Colonic mucosa (tissue), 4 donors: ENCODE results near the gene GP1BA. TPM values are rescaled to one million over a fixed set of nuclear protein-coding genes. Genes with fewer than 3 reads are reported as not detected.

Experiments used
- DNase-seq: peaks from one replicate; pipeline ENCODE4 v3.0.0-alpha.2; 2020
- H3K27ac ChIP-seq: fragments of 200-600 bp; one replicate; pipeline ENCODE4 v1.8.0; 2021
- H3K27me3 ChIP-seq: fragments of 200-600 bp; one replicate; pipeline ENCODE4 v1.8.0; 2021
- H3K36me3 ChIP-seq: fragments of 200-600 bp; one replicate; pipeline ENCODE4 v1.8.0; 2021
- H3K4me1 ChIP-seq: fragments of 200-600 bp; one replicate; pipeline ENCODE4 v1.8.0; 2021; ENCODE audit warnings: mild to moderate bottlenecking
- H3K4me3 ChIP-seq: fragments of 200-600 bp; one replicate; pipeline ENCODE4 v1.8.0; 2021
- H3K9ac ChIP-seq, 2 donors: one replicate each; pipeline ENCODE4 v1.7.0; 2013; ENCODE audit warnings: control low read depth in 2 of 2, low read depth in 2 of 2, low read length in 2 of 2
- H3K9me3 ChIP-seq: fragments of 200-600 bp; one replicate; pipeline ENCODE4 v1.8.0; 2021
- intact Hi-C: fragments of 100-400 bp; cut with DNase I; formaldehyde crosslinking; loops from one replicate; pipeline ENCODE4 v1.14.1; 2022
- total RNA-seq, 2 donors: library from RNA; stranded (reverse); fragmentation: NEBNext Ultra II Directional in 1 of 2; extraction: Animal tissue kit (Norgen Biotek cat#: 25700) in 1 of 2; gene quantifications; one replicate each; pipeline ENCODE4 v1.2.1, GENCODE V29; 2021
- TF ChIP-seq, protein P1 (sequence below): fragments of 200-600 bp; IDR thresholded peaks from one replicate; pipeline ENCODE4 v1.8.0; 2022; ENCODE audit warnings: antibody characterized with exemption, mild to moderate bottlenecking
- donor health status: healthy.
- donor health status: DM: no; HTN: no; CAD: no.
- donor health status: DM: no; HTN: no; CAD: no.

GP1BA gene
- total RNA-seq, 2 donors from 2014 or later = not detected

DNA sequence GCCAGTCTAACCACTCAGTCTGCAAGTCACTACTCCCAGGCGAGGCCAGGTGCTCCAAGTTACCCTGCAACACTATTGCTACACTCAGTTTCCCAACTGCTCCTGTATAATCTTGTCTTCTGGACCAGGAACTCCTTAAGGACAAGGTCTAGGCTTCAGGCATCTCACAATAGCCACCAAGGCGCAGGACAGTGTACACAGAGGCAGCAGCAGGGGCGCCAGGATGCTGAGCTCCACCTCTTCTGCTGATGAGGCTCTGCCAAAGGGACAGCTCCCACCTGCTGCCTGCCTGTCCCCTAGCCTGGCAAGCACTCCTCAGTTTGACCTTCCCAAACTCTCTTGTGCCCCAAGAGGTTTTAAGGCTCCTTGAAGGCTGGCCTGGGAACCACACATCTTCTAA is 4.4 kb downstream of the GP1BA start:
- TF ChIP-seq, protein P1, sequence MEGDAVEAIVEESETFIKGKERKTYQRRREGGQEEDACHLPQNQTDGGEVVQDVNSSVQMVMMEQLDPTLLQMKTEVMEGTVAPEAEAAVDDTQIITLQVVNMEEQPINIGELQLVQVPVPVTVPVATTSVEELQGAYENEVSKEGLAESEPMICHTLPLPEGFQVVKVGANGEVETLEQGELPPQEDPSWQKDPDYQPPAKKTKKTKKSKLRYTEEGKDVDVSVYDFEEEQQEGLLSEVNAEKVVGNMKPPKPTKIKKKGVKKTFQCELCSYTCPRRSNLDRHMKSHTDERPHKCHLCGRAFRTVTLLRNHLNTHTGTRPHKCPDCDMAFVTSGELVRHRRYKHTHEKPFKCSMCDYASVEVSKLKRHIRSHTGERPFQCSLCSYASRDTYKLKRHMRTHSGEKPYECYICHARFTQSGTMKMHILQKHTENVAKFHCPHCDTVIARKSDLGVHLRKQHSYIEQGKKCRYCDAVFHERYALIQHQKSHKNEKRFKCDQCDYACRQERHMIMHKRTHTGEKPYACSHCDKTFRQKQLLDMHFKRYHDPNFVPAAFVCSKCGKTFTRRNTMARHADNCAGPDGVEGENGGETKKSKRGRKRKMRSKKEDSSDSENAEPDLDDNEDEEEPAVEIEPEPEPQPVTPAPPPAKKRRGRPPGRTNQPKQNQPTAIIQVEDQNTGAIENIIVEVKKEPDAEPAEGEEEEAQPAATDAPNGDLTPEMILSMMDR = no peak
- no peak overlapping the region for H3K4me3 ChIP-seq
- no peak for DNase-seq
- H3K27ac ChIP-seq = no peak overlapping the region
- intact Hi-C loops = loop anchor here (5.0 kb wide), 1 partner anchor 61 kb away; the partner anchor contains the start of genes INCA1 and KIF1C
- peaks cover 9% of the 10 kb centered on the region for H3K36me3 ChIP-seq
- H3K9me3 ChIP-seq = no peaks in the 10 kb centered on the region
- no peaks in the 10 kb centered on the region for H3K27me3 ChIP-seq
- H3K4me1 ChIP-seq = peaks cover 10% of the 10 kb centered on the region
- no peak overlapping the region for H3K9ac ChIP-seq

DNA sequence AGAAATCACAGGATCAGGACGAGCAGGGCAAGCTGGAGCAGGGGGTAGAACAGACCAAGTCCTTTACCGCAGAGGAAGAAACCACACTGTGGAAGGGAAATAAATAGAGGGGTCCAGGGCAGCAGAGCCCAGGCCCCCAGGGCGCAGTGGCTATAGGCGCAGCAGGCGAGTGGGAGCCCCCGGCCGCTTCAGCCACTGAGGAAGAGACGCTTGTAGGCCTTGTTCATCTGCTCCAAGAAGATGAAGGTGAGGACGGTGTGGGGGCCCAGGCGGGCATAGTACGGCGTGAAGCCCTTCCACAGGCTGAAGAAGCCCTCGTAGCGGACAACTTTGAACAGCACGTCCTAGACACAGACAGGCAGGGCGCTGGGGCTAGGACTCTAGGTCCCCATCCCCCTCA is 5.5 kb downstream of the GP1BA start:
- TF ChIP-seq, protein P1 = no peak
- H3K27me3 ChIP-seq = no peaks in the 10 kb centered on the region
- no peak overlapping the region for H3K9ac ChIP-seq
- DNase-seq = no peak
- H3K27ac ChIP-seq = no peak overlapping the region
- no peak overlapping the region for H3K4me3 ChIP-seq
- H3K4me1 ChIP-seq = peaks cover 11% of the 10 kb centered on the region
- peaks cover 9% of the 10 kb centered on the region for H3K36me3 ChIP-seq
- intact Hi-C loops = loop anchor here (5.0 kb wide), 1 partner anchor 60 kb away; the partner anchor contains the start of genes INCA1 and KIF1C
- no peaks in the 10 kb centered on the region for H3K9me3 ChIP-seq

DNA sequence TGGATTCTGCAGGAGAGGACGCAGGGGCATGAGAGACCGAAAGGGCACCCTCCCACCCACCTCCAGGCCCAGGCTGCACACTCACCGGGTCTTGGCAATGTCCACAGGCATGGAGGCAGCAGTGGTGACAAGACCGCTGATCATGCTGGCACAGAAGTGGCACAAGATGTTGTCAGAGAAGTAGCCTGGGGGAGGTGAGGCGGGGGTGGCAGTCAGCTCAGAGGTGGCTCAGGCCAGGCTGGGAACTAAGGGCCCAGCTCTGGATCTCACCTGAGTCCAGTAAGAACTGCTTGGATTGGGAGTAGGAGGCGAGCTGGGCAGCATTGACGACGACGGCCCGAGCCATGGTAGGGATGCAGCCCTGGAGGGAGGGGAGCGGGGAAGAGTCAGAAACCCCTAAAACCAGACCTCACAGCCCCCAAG is 6.0 kb downstream of the GP1BA start:
- Histone ChIP-seq H3K27me3 (no peaks in the 10 kb centered on the region), H3K27ac (no peak overlapping the region), H3K9ac (peak overlapping the region in 1 of 2 donors; percentile 99), H3K9me3 (no peaks in the 10 kb centered on the region), H3K4me1 (peaks cover 11% of the 10 kb centered on the region), H3K36me3 (peaks cover 9% of the 10 kb centered on the region), H3K4me3 (no peak overlapping the region)
- intact Hi-C loops = loop anchor here (5.0 kb wide), 1 partner anchor 59 kb away; the partner anchor contains the start of genes INCA1 and KIF1C
- no peak for DNase-seq
- TF ChIP-seq, protein P1 = no peak

DNA sequence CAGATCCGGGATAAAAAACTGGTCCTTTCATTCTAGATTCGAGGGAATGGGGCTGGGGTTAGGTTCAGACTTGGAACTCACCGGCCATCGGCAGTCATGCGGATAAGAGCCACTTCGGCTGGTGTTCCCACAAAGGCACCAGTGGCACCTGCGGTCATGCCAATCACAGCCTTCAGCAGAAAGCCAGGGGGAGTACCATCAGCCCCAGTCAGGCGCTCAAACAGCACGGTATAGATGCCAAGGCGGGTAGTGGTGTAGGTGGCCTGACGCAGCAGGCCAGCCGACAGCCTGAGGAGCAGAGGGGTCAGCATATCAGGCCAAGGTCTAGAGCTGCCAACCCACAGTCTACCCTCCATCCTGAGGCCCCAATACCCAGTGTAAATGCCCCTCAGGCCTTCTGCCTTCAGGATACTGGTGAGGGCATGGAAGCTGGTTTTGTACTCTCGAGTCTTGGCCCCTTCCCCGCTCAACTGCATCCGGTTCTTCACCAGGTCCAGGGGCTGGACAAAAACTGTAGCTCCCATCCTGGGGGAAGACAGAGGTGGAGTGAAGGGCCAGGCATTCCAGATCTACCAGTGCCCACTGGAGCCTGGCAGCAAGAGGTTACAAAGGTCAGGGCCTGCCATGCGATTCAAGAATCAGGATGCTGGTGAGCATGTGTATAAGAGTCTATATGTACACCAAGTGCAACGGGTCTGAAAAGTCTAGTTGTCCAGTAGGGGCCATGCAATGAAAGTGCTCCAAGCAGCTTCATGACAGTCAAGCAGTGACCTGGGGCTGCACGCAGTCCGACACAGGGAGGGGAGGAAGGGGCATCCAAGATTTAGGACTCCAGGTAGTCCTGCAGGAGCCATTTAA is 6.8 kb downstream of the GP1BA start:
- H3K27me3 ChIP-seq = no peaks in the 10 kb centered on the region
- H3K9me3 ChIP-seq = no peaks in the 10 kb centered on the region
- intact Hi-C loops = loop anchor here (5.0 kb wide), 1 partner anchor 58 kb away; the partner anchor contains the start of genes INCA1 and KIF1C
- TF ChIP-seq, protein P1 = no peak
- H3K4me3 ChIP-seq = peak overlapping the region; percentile 70
- peak overlapping the region; percentile 98 for H3K27ac ChIP-seq
- H3K36me3 ChIP-seq = peaks cover 12% of the 10 kb centered on the region
- peak overlapping the region; percentile 96 to 99 for H3K9ac ChIP-seq
- DNase-seq = no peak
- H3K4me1 ChIP-seq = peaks cover 11% of the 10 kb centered on the region

DNA sequence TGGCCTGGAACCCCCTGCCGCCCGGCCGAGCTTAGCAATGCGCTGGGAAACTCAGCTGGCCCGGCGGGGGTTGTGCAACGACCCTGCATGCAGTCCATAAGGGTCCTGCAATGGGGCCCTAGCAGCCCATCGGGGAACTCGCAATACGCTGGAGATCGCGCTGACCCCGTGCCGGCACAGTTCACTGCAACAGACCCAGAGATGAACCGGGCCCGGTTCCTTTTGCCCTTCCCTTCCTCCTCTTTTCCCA is 7.4 kb downstream of the GP1BA start:
- no peak for DNase-seq
- Histone ChIP-seq H3K4me3 (peak overlapping the region; percentile 70), H3K27me3 (no peaks in the 10 kb centered on the region), H3K36me3 (peaks cover 17% of the 10 kb centered on the region), H3K9ac (peak overlapping the region; percentile 96 to 99), H3K27ac (peak overlapping the region; percentile 98), H3K9me3 (no peaks in the 10 kb centered on the region), H3K4me1 (peaks cover 11% of the 10 kb centered on the region)
- TF ChIP-seq, protein P1 = no peak
- intact Hi-C loops = loop anchor here (5.0 kb wide), 1 partner anchor 58 kb away; the partner anchor contains the start of genes INCA1 and KIF1C
